ENCODE data around the gene WDR88. TPM values are rescaled to one million over a fixed set of nuclear protein-coding genes. Genes with fewer than 3 reads are reported as not detected.

The WDR88 gene
- polyA plus RNA-seq, 1 donor (not counting 4 experiments of a cell fraction or from before 2014, with no cell fraction given), result not detected

- Histone ChIP-seq H3K27me3 (ENCODE audit: control insufficient read depth, extremely low read depth, insufficient read depth, low read length) (no peaks in the 10 kb centered on the region), H2AFZ (ENCODE audit: control insufficient read depth, low read length) (no peak overlapping the region), H3K36me3 (ENCODE audit: control insufficient read depth in 2 of 2, extremely low read depth in 1 of 2, insufficient read depth in 2 of 2, low read length in 2 of 2) (peaks cover 3 to 4% of the 10 kb centered on the region in 2 experiments), H3K79me2 (ENCODE audit: control insufficient read depth, insufficient read depth, low read length) (no peaks in the 10 kb centered on the region), H3K9ac (ENCODE audit: control insufficient read depth, extremely low read depth, insufficient read depth, low read length) (no peak overlapping the region), H4K20me1 (ENCODE audit: control insufficient read depth, extremely low read depth, insufficient read depth, low read length) (no peaks in the 10 kb centered on the region), H3K4me3 (ENCODE audit: control insufficient read depth in 2 of 3, extremely low read depth in 1 of 3, insufficient read depth in 2 of 3, low read depth in 1 of 3, low read length in 3 of 3) (no peak overlapping the region), H3K4me2 (ENCODE audit: control insufficient read depth, extremely low read depth, insufficient read depth, low read depth, low read length) (no peak overlapping the region), H3K27ac (ENCODE audit: control insufficient read depth, insufficient read depth, low read length) (no peak overlapping the region), H3K4me1 (ENCODE audit: control insufficient read depth, extremely low read depth, insufficient read depth, low read length) (no peaks in the 10 kb centered on the region), H3K9me1 (ENCODE audit: control insufficient read depth, extremely low read depth, insufficient read depth, low read length) (no peaks in the 10 kb centered on the region), H3K9me3 (ENCODE audit: control insufficient read depth, low read depth, low read length) (no peaks in the 10 kb centered on the region)
- DNase-seq (ENCODE audit: low read depth, low spot score) (no peak), FAIRE-seq (no peak)
- dilution Hi-C loops (cut with MboI; ENCODE audit: extremely low pct_ligation_motif_present, low sequenced_read_pairs), result no loop called here
- TF ChIP-seq EZH2 (IDR thresholded peaks at IDR 0.05; ENCODE audit: low read length), result no peak
- no peak for TF ChIP-seq CTCF (optimal IDR thresholded peaks at IDR 0.05 in 1 of 3, IDR thresholded peaks at IDR 0.05 in 1 of 3, conservative IDR thresholded peaks at IDR 0.05 in 1 of 3; ENCODE audit: extremely low read depth in 1 of 3, insufficient read depth in 2 of 3, low read length in 3 of 3)
These were observed 1.6 kb downstream of the WDR88 start for GRCh38 chr19:33133438-33134031.

GRCh38 chr19:33134571-33135041 lies 2.7 kb downstream of the WDR88 start:
- no peak for FAIRE-seq
- Histone ChIP-seq H3K4me1 (ENCODE audit: control insufficient read depth, extremely low read depth, insufficient read depth, low read length) (no peaks in the 10 kb centered on the region), H3K79me2 (ENCODE audit: control insufficient read depth, insufficient read depth, low read length) (no peaks in the 10 kb centered on the region), H3K4me3 (ENCODE audit: control insufficient read depth in 2 of 3, extremely low read depth in 1 of 3, insufficient read depth in 2 of 3, low read depth in 1 of 3, low read length in 3 of 3) (no peak overlapping the region), H3K27ac (ENCODE audit: control insufficient read depth, insufficient read depth, low read length) (no peak overlapping the region), H4K20me1 (ENCODE audit: control insufficient read depth, extremely low read depth, insufficient read depth, low read length) (no peaks in the 10 kb centered on the region), H3K9me1 (ENCODE audit: control insufficient read depth, extremely low read depth, insufficient read depth, low read length) (no peaks in the 10 kb centered on the region), H3K36me3 (ENCODE audit: control insufficient read depth in 2 of 2, extremely low read depth in 1 of 2, insufficient read depth in 2 of 2, low read length in 2 of 2) (no peaks in the 10 kb centered on the region), H3K9me3 (ENCODE audit: control insufficient read depth, low read depth, low read length) (no peaks in the 10 kb centered on the region), H3K9ac (ENCODE audit: control insufficient read depth, extremely low read depth, insufficient read depth, low read length) (no peak overlapping the region), H3K27me3 (ENCODE audit: control insufficient read depth, extremely low read depth, insufficient read depth, low read length) (no peaks in the 10 kb centered on the region), H3K4me2 (ENCODE audit: control insufficient read depth, extremely low read depth, insufficient read depth, low read depth, low read length) (no peak overlapping the region), H2AFZ (ENCODE audit: control insufficient read depth, low read length) (no peak overlapping the region)
- no peak for DNase-seq (ENCODE audit: low read depth, low spot score)
- dilution Hi-C loops (cut with MboI; ENCODE audit: extremely low pct_ligation_motif_present, low sequenced_read_pairs), result no loop called here
- TF ChIP-seq EZH2 (IDR thresholded peaks at IDR 0.05; ENCODE audit: low read length), result no peak
- TF ChIP-seq CTCF (optimal IDR thresholded peaks at IDR 0.05 in 1 of 3, IDR thresholded peaks at IDR 0.05 in 1 of 3, conservative IDR thresholded peaks at IDR 0.05 in 1 of 3; ENCODE audit: extremely low read depth in 1 of 3, insufficient read depth in 2 of 3, low read length in 3 of 3), result no peak

Measured in keratinocyte (primary cell).